ENCODE data around the gene THEMIS.

GRCh38 chr6:127793396-127793795 is 107.5 kb downstream of the THEMIS start:
- TF ChIP-seq EZH2 (optimal IDR thresholded peaks at IDR 0.05; ENCODE audit: low read depth, low read length) = no peak
- no peak for TF ChIP-seq CTCF (IDR thresholded peaks at IDR 0.05; ENCODE audit: low read length)

All from MM.1S (cell line).